ENCODE measurements around the gene PACSIN3. TPM values are rescaled to one million over a fixed set of nuclear protein-coding genes. Genes with fewer than 3 reads are reported as not detected.

Gene PACSIN3
- total RNA-seq, 1 donor from 2014 or later, result 57.4 TPM

DNA sequence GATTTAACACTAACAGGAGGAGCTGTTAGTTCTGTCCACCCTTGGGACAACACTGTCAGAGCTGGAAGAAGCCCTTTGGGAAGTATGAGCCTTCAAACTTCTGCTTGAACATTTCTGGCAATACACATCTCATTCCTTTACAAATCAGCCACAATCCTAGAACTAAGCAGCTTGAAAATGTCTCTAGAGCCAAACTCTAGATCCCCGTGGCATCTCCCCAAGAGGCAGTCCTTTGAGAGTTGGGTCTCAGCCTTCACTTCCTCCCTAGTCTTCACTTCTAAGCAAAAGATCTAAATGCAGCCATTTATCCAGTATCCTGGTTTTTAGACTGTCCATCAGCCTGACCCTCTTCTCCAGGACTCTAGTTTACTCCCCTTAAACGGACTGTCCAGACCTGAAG is 36.5 kb downstream of the PACSIN3 start:
- TF ChIP-seq, protein P1, sequence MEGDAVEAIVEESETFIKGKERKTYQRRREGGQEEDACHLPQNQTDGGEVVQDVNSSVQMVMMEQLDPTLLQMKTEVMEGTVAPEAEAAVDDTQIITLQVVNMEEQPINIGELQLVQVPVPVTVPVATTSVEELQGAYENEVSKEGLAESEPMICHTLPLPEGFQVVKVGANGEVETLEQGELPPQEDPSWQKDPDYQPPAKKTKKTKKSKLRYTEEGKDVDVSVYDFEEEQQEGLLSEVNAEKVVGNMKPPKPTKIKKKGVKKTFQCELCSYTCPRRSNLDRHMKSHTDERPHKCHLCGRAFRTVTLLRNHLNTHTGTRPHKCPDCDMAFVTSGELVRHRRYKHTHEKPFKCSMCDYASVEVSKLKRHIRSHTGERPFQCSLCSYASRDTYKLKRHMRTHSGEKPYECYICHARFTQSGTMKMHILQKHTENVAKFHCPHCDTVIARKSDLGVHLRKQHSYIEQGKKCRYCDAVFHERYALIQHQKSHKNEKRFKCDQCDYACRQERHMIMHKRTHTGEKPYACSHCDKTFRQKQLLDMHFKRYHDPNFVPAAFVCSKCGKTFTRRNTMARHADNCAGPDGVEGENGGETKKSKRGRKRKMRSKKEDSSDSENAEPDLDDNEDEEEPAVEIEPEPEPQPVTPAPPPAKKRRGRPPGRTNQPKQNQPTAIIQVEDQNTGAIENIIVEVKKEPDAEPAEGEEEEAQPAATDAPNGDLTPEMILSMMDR (IDR thresholded peaks at IDR 0.05; ENCODE audit: insufficient read depth, low read length, poor library complexity, severe bottlenecking), result no peak
- Histone ChIP-seq H3K4me3 (ENCODE audit: low read depth, low read length) (no peak overlapping the region), H3K27me3 (ENCODE audit: control insufficient read depth, insufficient read depth, low read length) (no peaks in the 10 kb centered on the region), H3K36me3 (ENCODE audit: control insufficient read depth, insufficient read depth, low read length) (no peaks in the 10 kb centered on the region)
- no peak for DNase-seq (ENCODE audit: low read depth)

DNA sequence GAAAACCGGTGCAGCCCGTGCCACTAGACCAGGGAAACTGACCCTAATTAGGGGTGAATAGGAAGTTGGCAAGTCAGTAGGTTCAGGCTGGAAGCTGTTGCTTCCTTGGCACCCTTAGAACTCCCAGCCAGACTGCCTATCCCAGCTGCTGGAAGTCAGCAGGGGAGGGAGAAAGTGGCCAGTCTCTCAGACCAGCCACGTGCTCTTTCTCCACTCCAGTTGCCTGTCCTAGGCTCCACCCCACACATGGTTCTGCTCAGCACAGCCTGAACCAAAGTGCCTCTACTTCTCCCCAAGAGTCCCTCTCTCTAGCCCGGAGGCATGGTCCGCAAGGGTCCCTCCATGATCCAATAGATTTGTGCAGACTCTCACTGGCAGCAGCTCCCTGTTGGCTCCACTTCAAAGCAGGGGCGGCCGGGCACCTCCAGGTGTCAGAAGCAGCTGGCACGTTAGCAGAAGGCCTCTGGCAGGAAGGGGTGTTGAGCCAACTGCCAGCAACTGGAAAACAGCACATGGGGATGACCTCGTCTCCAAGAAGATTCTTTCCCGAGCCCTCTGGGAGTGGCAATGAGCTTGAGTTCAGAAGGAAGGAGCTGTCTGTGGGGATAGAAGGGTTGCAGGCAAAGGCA is 37.2 kb downstream of the PACSIN3 start:
- DNase-seq (ENCODE audit: low read depth), result no peak
- no peaks in the 10 kb centered on the region for H3K36me3 ChIP-seq (ENCODE audit: control insufficient read depth, insufficient read depth, low read length)
- TF ChIP-seq, protein P1 (IDR thresholded peaks at IDR 0.05; ENCODE audit: insufficient read depth, low read length, poor library complexity, severe bottlenecking), result no peak

DNA sequence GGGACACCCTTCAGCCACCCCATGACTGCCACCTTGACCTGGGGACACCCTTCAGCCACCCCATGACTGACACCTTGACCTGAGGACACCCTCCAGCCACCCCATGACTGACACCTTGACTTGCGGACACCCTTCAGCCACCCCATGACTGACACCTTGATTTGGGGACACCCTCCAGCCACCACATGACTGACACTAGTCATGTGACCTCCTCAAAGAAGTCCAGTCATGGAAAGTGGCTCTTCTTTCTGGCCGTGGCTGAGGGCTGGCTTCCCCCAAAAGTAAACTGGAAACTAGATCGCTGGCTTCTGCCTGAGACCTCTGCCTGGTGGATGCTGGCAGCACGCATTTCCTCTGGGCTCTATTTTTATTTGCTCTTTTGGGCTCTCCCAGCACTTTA is 38.0 kb downstream of the PACSIN3 start:
- no peaks in the 10 kb centered on the region for H3K27me3 ChIP-seq (ENCODE audit: control insufficient read depth, insufficient read depth, low read length)
- DNase-seq (ENCODE audit: low read depth), result no peak
- H3K36me3 ChIP-seq (ENCODE audit: control insufficient read depth, insufficient read depth, low read length), result no peaks in the 10 kb centered on the region
- TF ChIP-seq, protein P1 (IDR thresholded peaks at IDR 0.05; ENCODE audit: insufficient read depth, low read length, poor library complexity, severe bottlenecking), result no peak
- no peak overlapping the region for H3K4me3 ChIP-seq (ENCODE audit: low read depth, low read length)

More for the DNA sequence above, 37.2 kb downstream of the PACSIN3 start:
- Histone ChIP-seq H3K27me3 (ENCODE audit: control insufficient read depth, insufficient read depth, low read length) (no peaks in the 10 kb centered on the region), H3K4me3 (ENCODE audit: low read depth, low read length) (no peak overlapping the region)

DNA sequence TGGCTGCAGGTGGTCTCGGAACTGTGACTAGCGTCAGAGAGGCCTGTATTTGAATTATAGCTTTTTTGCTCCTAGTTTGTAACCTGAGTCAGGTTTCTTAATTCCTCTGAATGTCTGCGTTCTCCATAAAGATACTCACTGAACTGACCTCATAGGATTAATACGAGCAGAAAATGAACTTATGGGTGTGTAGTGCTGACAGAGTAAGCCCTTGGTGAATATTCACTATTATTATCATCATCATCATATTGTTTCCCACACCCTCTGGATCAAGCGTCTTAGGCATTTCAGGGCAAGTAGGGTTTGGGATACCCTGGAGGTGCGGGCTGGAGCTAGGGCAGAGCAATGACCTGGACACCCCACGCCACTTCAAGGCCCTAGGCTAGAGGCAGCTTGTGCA is 38.6 kb downstream of the PACSIN3 start:
- H3K4me3 ChIP-seq (ENCODE audit: low read depth, low read length), result no peak overlapping the region
- H3K27me3 ChIP-seq (ENCODE audit: control insufficient read depth, insufficient read depth, low read length), result no peaks in the 10 kb centered on the region
- TF ChIP-seq, protein P1 (IDR thresholded peaks at IDR 0.05; ENCODE audit: insufficient read depth, low read length, poor library complexity, severe bottlenecking), result no peak
- DNase-seq (ENCODE audit: low read depth), result no peak
- no peaks in the 10 kb centered on the region for H3K36me3 ChIP-seq (ENCODE audit: control insufficient read depth, insufficient read depth, low read length)

DNA sequence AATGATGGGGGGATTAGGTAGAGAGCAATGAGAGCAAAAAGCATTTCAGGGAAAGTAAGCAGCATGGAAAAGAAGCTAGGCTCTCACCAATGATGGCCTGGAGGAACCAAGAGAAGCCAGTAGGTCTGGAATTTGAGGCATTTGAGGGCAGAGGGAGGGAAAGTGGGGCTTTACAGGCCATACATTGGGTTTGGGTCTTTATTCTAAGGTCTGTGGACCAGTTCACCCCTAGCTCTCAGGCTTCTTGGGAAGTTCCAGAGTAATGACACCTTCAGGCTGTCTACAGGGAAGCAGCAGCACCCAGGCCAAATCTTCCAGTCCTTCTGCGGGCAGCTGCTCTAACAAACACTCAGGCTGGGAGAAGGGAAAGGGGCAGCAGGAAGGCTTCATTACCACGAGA is 39.0 kb downstream of the PACSIN3 start:
- Histone ChIP-seq H3K4me3 (ENCODE audit: low read depth, low read length) (no peak overlapping the region), H3K27me3 (ENCODE audit: control insufficient read depth, insufficient read depth, low read length) (no peaks in the 10 kb centered on the region), H3K36me3 (ENCODE audit: control insufficient read depth, insufficient read depth, low read length) (no peaks in the 10 kb centered on the region)
- TF ChIP-seq, protein P1 (IDR thresholded peaks at IDR 0.05; ENCODE audit: insufficient read depth, low read length, poor library complexity, severe bottlenecking), result no peak
- DNase-seq (ENCODE audit: low read depth), result no peak

DNA sequence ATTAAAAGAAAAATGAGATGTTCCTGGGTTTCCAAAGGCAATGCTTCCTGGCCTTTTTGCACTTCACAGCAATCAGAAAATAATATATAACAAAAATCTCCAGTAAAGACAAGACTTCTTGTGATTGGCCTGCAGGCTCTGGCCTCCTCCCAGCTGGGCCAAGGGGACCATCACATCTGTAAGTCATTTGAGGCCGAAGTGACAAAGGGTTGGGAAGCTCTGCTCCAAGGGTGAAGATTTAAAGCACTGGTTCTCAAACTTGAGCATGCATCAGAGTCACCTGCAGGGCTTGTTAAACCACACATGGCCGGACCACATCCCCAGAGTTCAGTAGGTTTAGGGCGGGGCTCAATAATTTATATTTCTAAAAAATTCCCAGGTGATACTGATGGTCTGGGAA is 41.7 kb downstream of the PACSIN3 start:
- Histone ChIP-seq H3K27me3 (ENCODE audit: control insufficient read depth, insufficient read depth, low read length) (no peaks in the 10 kb centered on the region), H3K4me3 (ENCODE audit: low read depth, low read length) (no peak overlapping the region), H3K36me3 (ENCODE audit: control insufficient read depth, insufficient read depth, low read length) (no peaks in the 10 kb centered on the region)
- no peak for DNase-seq (ENCODE audit: low read depth)
- TF ChIP-seq, protein P1 (IDR thresholded peaks at IDR 0.05; ENCODE audit: insufficient read depth, low read length, poor library complexity, severe bottlenecking), result no peak

Data from kidney epithelial cell (primary cell).